Measurements from ENCODE around the gene BCL11B.

GRCh38 chr14:99244367-99244901 is 27.6 kb downstream of the BCL11B start:
- TF ChIP-seq, protein P1, sequence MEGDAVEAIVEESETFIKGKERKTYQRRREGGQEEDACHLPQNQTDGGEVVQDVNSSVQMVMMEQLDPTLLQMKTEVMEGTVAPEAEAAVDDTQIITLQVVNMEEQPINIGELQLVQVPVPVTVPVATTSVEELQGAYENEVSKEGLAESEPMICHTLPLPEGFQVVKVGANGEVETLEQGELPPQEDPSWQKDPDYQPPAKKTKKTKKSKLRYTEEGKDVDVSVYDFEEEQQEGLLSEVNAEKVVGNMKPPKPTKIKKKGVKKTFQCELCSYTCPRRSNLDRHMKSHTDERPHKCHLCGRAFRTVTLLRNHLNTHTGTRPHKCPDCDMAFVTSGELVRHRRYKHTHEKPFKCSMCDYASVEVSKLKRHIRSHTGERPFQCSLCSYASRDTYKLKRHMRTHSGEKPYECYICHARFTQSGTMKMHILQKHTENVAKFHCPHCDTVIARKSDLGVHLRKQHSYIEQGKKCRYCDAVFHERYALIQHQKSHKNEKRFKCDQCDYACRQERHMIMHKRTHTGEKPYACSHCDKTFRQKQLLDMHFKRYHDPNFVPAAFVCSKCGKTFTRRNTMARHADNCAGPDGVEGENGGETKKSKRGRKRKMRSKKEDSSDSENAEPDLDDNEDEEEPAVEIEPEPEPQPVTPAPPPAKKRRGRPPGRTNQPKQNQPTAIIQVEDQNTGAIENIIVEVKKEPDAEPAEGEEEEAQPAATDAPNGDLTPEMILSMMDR (conservative IDR thresholded peaks at IDR 0.05; ENCODE audit: low read length), result no peak
- no peak for TF ChIP-seq EZH2phosphoT487 (IDR thresholded peaks at IDR 0.05; ENCODE audit: borderline replicate concordance, low read depth, low read length)

All from OCI-LY7 (cell line).